Endothelial cell of hepatic sinusoid (primary cell): ENCODE results near the gene AMZ2.
"Not testable (repeated sequence)": the region's sequence is repeated elsewhere in the genome, so short reads cannot be mapped to it uniquely, and the experiment has no call there.

ENCODE experiments used
- in situ Hi-C: cut with HindIII; loops from 2 replicates; pipeline ENCODE4 v1.10.0; 2017; ENCODE audit warnings: low sequenced_read_pairs

The AMZ2 gene

GRCh38 chr17:68220186-68220585 is 27.7 kb upstream of the AMZ2 start:
- in situ Hi-C loops: not testable (repeated sequence)

DNA sequence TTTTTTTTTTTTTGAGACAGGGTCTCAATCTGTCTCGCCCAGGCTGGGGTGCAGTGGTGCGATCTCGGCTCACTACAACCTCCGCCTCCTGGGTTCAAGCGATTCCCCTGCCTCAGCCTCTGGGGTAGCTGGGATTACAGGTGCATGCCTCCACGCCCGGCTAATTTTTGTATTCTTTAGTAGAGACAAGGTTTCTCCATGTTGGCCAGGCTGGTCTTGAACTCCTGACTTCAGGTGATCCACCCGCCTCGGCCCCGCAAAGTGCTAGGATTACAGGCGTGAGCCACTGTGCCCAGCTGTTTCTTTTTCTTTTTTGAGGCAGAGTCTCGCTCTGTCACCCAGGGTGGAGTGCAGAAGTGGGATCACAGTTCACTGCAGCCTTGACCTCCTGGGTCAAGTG is 27.1 kb upstream of the AMZ2 start:
- in situ Hi-C loops: not testable (repeated sequence)

GRCh38 chr17:68221786-68222185 is 26.1 kb upstream of the AMZ2 start:
- in situ Hi-C loops: no loop called here

DNA sequence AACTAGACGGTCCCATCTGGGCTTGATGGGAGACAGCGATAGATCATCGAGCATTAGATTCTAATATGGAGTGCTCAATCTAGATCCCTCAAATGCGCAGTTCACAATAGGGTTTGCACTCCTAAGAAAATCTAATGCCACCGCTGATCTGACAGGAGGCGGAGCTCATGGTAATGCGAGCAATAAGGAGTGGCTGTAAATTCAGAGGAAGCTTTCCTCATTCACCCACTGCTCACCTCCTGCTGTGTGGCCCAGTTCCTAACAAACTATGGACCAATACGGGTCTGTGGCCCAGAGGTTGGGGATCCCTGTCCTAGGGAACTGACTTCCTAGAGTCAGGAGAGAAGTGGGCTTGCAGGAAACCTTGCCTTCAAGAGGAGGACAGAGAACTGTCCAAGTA is 25.2 kb upstream of the AMZ2 start:
- in situ Hi-C loops: no loop called here

DNA sequence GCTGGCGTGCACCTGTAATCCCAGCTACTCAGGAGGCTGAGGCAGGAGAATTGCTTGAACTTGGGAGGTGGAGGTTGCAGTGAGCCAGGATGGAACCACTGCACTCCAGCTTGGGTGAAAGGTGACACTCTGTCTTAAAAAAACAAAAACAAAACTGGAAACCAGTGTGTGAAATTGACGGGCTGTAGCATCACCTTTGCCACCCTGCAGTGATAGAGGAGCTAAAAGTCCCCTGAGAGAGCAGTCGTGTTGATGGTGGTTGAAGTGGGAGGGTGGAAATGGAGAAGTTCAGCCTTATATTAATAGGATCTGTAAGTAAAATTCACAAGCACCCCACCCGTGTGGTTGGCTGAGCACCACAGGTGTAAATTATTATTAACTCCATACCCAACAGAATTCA is 22.8 kb upstream of the AMZ2 start:
- in situ Hi-C loops: not testable (repeated sequence)

DNA sequence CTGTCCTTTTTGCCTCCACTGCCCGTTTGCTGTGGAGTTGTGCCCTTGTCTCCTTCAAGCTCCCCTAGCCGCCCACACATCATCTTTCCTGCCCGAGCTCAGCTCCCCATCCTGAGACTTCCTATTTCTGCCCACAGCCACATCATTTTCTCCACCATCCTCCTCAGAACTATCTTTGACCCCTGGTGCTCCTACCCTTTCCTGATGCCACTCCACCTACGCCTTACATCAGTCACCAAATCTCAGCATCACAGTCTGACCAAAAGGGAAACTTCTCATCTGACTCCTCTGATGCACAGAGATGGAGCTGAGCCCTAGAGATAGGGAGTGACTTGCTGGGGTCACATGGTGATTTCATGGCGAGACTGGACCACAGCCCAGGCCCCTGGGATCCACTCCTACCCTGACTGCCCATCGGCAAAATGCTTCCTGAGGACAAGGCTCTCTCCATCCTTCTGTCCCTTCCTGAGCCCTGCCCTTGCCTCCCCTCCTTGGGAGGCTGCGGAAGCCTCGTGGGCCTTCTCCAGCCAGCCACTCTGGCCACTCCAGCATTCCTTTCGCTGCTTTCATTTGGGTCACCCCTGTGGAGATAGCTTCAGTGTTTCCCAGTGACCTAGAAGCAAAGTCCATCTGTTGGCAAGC is 19.7 kb upstream of the AMZ2 start:
- in situ Hi-C loops: not testable (repeated sequence)

DNA sequence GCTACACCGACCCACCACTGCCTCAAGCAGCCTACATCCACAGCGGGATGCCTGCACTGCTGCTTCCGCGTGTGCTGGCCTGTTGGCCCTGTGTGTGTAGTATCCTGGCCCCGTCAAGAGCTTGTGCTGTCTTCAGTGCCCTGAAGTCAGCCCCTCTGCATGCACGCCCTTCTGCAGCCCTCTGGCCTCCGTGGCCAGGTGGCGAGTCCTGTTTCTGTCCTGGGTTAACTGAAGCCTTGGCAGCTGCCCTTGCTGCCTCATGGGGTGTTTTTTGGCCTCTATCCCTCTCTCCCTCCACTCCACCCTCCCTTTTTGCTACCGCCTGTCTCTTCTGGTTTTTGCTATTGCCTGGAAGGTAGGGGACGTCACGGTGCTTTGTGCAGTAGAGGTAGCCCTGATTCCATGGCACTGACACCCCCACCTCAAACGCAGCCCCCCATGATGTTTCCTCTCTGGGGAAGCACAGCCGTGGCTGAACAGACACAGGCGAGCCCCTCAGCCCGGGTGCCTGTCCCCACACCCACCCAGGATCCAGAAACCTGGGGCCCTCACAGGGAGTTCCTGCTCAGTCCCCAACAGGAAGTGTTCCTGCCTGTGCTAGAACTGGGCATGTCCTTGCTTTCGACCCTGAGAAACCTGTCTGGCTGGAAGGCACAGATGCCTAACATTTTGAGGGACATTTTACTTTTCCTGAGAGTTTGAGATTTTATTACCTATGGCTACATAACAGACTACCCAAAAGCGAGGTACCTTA is 18.8 kb upstream of the AMZ2 start:
- in situ Hi-C loops: no loop called here

- in situ Hi-C loops: no loop called here
Observed at GRCh38 chr17:68229619-68230018, 18.2 kb upstream of the AMZ2 start.

DNA sequence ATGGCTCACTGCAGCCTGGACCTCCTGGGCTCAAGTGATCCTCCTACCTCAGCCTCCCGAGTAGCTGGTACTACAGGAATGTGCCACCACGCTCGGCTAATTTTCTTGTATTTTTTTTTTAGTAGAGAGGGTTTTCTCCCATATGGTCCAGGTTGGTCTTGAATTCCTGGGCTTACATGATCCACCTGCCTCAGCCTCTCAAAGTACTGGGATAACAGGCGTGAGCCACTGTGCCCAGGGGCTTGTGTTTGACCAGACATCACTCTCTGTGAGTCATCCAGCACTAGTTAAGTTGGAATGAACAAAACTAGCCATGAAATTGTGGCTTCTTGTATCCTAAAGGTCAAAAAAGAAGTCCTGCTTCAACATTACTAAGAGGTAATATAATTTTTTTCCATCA is 16.7 kb upstream of the AMZ2 start:
- in situ Hi-C loops: not testable (repeated sequence)

GRCh38 chr17:68231541-68231940 is 16.3 kb upstream of the AMZ2 start:
- in situ Hi-C loops: no loop called here

- in situ Hi-C loops: not testable (repeated sequence)
Observed at GRCh38 chr17:68232741-68233140, 15.1 kb upstream of the AMZ2 start.

GRCh38 chr17:68234726-68235335 is 13.0 kb upstream of the AMZ2 start:
- in situ Hi-C loops: not testable (repeated sequence)

DNA sequence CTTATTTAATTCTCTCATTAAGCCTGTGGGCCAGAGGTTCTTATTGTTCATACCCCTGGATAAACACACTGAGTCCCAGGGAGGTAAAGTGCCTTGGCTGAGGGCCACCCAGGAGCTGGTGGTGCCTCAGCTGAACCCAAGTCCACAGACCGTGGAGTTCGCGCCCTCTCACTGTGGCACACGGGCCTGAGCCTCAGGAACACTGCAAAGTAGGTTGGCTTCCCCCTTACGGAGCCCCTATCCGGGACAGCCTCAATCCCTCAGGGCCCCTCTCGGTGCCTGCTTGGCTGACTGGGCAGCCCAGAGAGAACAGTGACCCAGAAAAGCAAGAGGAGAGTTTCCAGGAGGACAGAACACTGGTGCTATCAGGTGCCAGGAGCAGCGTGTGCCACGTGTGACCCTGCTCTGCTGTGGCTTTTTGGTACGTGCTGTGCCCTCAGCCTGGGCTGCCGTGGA is 12.5 kb upstream of the AMZ2 start:
- in situ Hi-C loops: not testable (repeated sequence)

- in situ Hi-C loops: not testable (repeated sequence)
Observed at GRCh38 chr17:68237369-68238163, 10.3 kb upstream of the AMZ2 start.

GRCh38 chr17:68238164-68238870 is 9.5 kb upstream of the AMZ2 start:
- in situ Hi-C loops: no loop called here

GRCh38 chr17:68238871-68239253 is 9.0 kb upstream of the AMZ2 start:
- in situ Hi-C loops: no loop called here

- in situ Hi-C loops: no loop called here
Observed at GRCh38 chr17:68239632-68240366, 8.0 kb upstream of the AMZ2 start.

GRCh38 chr17:68246271-68247028 is 1.4 kb upstream of the AMZ2 start:
- in situ Hi-C loops: no loop called here

DNA sequence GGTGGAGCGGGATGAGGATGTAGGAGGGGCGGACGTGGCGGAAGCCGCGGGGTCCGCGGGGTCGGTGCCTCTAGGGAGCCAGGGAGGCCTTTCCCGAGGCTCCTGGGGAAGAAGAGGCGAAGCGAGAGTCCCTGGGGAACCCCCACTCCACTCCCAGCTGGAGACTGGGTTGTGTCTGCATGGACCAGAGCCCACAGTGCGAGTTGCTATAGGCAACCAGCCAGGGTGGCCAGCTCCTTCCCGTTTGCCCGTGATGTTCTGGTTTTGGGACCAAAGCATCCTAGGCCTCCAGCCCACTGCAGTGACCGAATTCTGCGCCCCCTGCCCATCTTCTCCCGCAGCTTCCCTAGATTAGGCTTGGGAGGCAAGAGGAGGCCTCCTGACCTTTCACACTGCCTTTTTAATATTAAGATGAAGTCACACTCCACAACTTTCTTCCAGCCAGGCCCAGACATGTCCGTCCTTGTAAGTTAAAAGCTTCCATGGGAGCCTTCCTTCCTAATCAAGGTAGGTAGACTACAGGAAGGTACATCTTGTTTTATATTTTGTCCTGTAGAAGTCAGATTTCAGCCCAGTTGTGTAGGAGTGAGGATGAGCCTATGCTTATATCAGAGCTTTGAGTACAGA is 469 bp downstream of the AMZ2 start:
- in situ Hi-C loops: no loop called here
